B cell (primary cell): ENCODE measurements around the gene MEF2C. TPM values are rescaled to one million over a fixed set of nuclear protein-coding genes. Genes with fewer than 3 reads are reported as not detected.
A peak's percentile ranks its signal among the peaks of the same experiment; 100 is the strongest.
"Not testable (repeated sequence)": the region's sequence is repeated elsewhere in the genome, so short reads cannot be mapped to it uniquely, and the experiment has no call there.

ENCODE experiments used
- ATAC-seq: fragments of 200-7000 bp; cut with Tn5 transposase; one replicate; pipeline ENCODE4 v1.10.0; 2021; ENCODE audit warnings: low read depth, mild to moderate bottlenecking, moderate number of reproducible peaks, moderate library complexity
- CTCF ChIA-PET: fragments of 350-600 bp; sonication (Branson Sonifier 250); formaldehyde crosslinking; loops from one replicate; lab custom pipeline; 2021; ENCODE audit warnings: antibody characterized with exemption, inconsistent platforms; lab: Charles Lee
- POLR2A ChIA-PET: fragments of 350-600 bp; sonication (Branson Sonifier 250); formaldehyde crosslinking; loops from one replicate; lab custom pipeline; 2021; ENCODE audit warnings: antibody characterized with exemption; lab: Charles Lee
- DNase-seq: peaks from one replicate; pipeline ENCODE4 v3.0.0; 2013
- H2AFZ ChIP-seq: 2 replicates; pipeline ENCODE4 v1.6.1; 2012; ENCODE audit warnings: mild to moderate bottlenecking, low read depth, low read length; ENCODE audit not compliant: insufficient read depth, poor library complexity, severe bottlenecking
- H3K27ac ChIP-seq, 2 donors: 1 replicate in 1 of 2; 2 replicates in 1 of 2; pipeline ENCODE4 v1.5.1; 2012 to 2013; ENCODE audit warnings: low read length in 2 of 2, mild to moderate bottlenecking in 2 of 2, moderate library complexity in 1 of 2
- H3K27me3 ChIP-seq, 4 experiments: fragments of 200-600 bp in 1 of 4; sonication (generic) in 1 of 4; replicated peaks in 1 of 4; 1 replicate in 2 of 4; 2 replicates in 2 of 4; pipeline versions ENCODE4 v1.6.1 to v1.7.0; 2013 to 2016; ENCODE audit warnings: low read length in 3 of 4, mild to moderate bottlenecking in 2 of 4, mixed read lengths in 1 of 4, moderate library complexity in 1 of 4; ENCODE audit not compliant: insufficient read depth in 4 of 4, control insufficient read depth in 3 of 4; ENCODE audit errors: control extremely low read depth in 1 of 4
- H3K36me3 ChIP-seq, 2 experiments: replicated peaks in 1 of 2; 1 replicate in 1 of 2; 2 replicates in 1 of 2; pipeline versions ENCODE4 v1.6.1 to v1.7.1; 2013; ENCODE audit warnings: low read length in 1 of 2; ENCODE audit not compliant: insufficient read depth in 2 of 2, control insufficient read depth in 1 of 2; ENCODE audit errors: control extremely low read depth in 1 of 2, extremely low read depth in 1 of 2
- H3K4me1 ChIP-seq, 2 donors: fragments of 200-600 bp in 1 of 2; sonication (generic) in 1 of 2; 1 replicate in 1 of 2; 2 replicates in 1 of 2; pipeline versions ENCODE4 v1.5.1 to v1.6.1; 2013 to 2017; ENCODE audit warnings: low read length in 2 of 2; ENCODE audit not compliant: control insufficient read depth in 2 of 2, insufficient read depth in 2 of 2
- H3K4me2 ChIP-seq: replicated peaks from 2 replicates; pipeline ENCODE3; 2012; ENCODE audit warnings: mild to moderate bottlenecking, low read depth, low read length; ENCODE audit not compliant: poor library complexity, severe bottlenecking
- H3K4me3 ChIP-seq, 5 experiments: fragments of 200-600 bp in 1 of 5; sonication (generic) in 1 of 5; 1 replicate in 3 of 5; 2 replicates in 2 of 5; pipeline versions ENCODE4 v1.5.1 to v1.7.0; 2011 to 2016; ENCODE audit warnings: low read length in 4 of 5, mild to moderate bottlenecking in 4 of 5, low read depth in 2 of 5, control low read depth in 1 of 5, moderate library complexity in 1 of 5; ENCODE audit not compliant: insufficient read depth in 1 of 5; ENCODE audit errors: control extremely low read depth in 1 of 5, extremely low read depth in 1 of 5
- H3K79me2 ChIP-seq: fragments of 200-600 bp; sonication (generic); one replicate; pipeline ENCODE4 v1.6.0; 2016; ENCODE audit warnings: low read length; ENCODE audit not compliant: control insufficient read depth, insufficient read depth
- H3K9ac ChIP-seq: fragments of 200-600 bp; sonication (generic); 2 replicates; pipeline ENCODE4 v1.6.1; 2017; ENCODE audit warnings: mild to moderate bottlenecking, low read length, moderate library complexity
- H3K9me3 ChIP-seq, 3 donors: one replicate each; pipeline versions ENCODE4 v1.6.1 to v1.7.1; 2013; ENCODE audit warnings: low read length in 2 of 3; ENCODE audit not compliant: control insufficient read depth in 2 of 3, insufficient read depth in 1 of 3; ENCODE audit errors: control extremely low read depth in 1 of 3
- H4K20me1 ChIP-seq: 2 replicates; pipeline ENCODE4 v1.6.0; 2012; ENCODE audit warnings: mild to moderate bottlenecking, low read length; ENCODE audit not compliant: insufficient read depth, control insufficient read depth, poor library complexity, severe bottlenecking
- H3K27ac Mint-ChIP-seq: one replicate; pipeline ENCODE4 v1.8.0; 2021; ENCODE audit warnings: mixed read lengths
- H3K27me3 Mint-ChIP-seq: one replicate; pipeline ENCODE4 v1.8.0; 2021; ENCODE audit warnings: mixed read lengths
- H3K4me1 Mint-ChIP-seq: one replicate; pipeline ENCODE4 v1.8.0; 2021; ENCODE audit warnings: mixed read lengths
- H3K4me3 Mint-ChIP-seq: one replicate; pipeline ENCODE4 v1.8.0; 2021; ENCODE audit warnings: mixed read lengths
- H3K9me3 Mint-ChIP-seq: one replicate; pipeline ENCODE4 v1.8.0; 2022; ENCODE audit warnings: mixed read lengths; ENCODE audit not compliant: insufficient read depth
- CTCF ChIP-seq: fragments of 200-600 bp; IDR thresholded peaks from one replicate; pipeline ENCODE4 v1.8.0; 2022; ENCODE audit warnings: antibody characterized with exemption, mild to moderate bottlenecking
- EZH2 ChIP-seq: IDR thresholded peaks from 2 replicates; pipeline ENCODE4 v1.6.1; 2012; ENCODE audit warnings: borderline replicate concordance, low read depth, mild to moderate bottlenecking, moderate library complexity, low read length; ENCODE audit not compliant: insufficient read depth, poor library complexity, severe bottlenecking
- WGBS: methylation state at CpG from one replicate; pipeline ENCODE4 v1.1.5; 2013; ENCODE audit warnings: missing lambda C conversion rate; ENCODE audit not compliant: insufficient coverage; 5-methylcytosine and 5-hydroxymethylcytosine counted together
- intact Hi-C: fragments of 100-400 bp; cut with micrococcal nuclease; formaldehyde crosslinking; loops from one replicate; pipeline ENCODE4 v1.10.0; 2022
- polyA plus RNA-seq: library from polyadenylated mRNA; depleted of rRNA; stranded (reverse); fragments of >200 nt; gene quantifications from 2 replicates; pipeline ENCODE4 v1.2.3, GENCODE V29; 2012
- total RNA-seq, 2 donors: library from RNA; stranded (reverse); fragments of 120-200 nt in 1 of 2; gene quantifications; 1 replicate in 1 of 2; 2 replicates in 1 of 2; pipeline versions ENCODE4 v1.2.3 to v1.2.4, GENCODE V29; 2013 to 2022

Gene MEF2C
- total and polyA plus RNA-seq, 2 donors (not counting 1 experiment from before 2014, with no cell fraction given), result 97.4 to 354 TPM

DNA sequence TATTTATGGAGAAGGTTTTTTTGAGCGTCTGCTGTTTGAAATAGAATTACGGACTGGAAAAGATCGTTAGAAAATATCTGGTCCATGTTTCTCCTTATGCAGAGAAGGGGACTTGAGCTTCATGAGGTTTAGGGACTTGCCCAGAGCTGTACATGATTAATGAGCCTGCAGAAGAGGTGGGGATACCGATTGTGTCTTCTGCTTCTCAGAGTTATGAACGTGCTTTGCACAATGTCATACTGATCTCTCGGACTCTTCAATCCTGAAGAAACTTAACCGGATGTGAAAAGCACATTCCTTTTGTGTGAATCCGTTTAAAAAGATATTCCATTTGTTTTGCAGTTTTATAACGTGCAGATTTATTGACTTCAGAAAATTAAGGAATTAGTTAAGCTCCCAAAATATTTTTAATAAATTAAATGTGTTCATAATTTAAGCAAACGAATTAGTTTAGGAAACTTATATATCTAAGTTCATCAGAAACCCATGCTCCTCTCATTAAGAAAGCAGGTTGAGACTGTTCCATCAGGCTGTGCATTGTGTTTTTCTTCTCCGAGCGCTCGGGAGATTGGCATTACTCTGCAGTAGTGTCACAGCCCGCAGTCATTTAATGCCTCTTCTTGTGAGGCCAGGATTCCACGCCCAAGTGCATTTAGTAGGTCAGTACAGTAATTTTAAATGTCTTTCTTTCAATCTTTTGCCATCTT, 40.8 kb upstream of the MEF2C start:
- Mint-ChIP-seq H3K9me3 (no peaks in the 10 kb centered on the region), H3K4me3 (no peak overlapping the region), H3K27ac (no peak overlapping the region), H3K27me3 (no peaks in the 10 kb centered on the region), H3K4me1 (peaks cover 2% of the 10 kb centered on the region)
- Histone ChIP-seq H3K4me3 (no peak overlapping the region), H3K36me3 (peaks cover 4 to 16% of the 10 kb centered on the region in 2 experiments), H3K4me2 (no peak overlapping the region), H4K20me1 (no peaks in the 10 kb centered on the region), H3K4me1 (no peaks in the 10 kb centered on the region), H2AFZ (no peak overlapping the region), H3K9ac (no peak overlapping the region), H3K27me3 (no peaks in the 10 kb centered on the region), H3K27ac (no peak overlapping the region), H3K79me2 (no peaks in the 10 kb centered on the region), H3K9me3 (no peaks in the 10 kb centered on the region)
- TF ChIP-seq CTCF, result no peak
- no peak for TF ChIP-seq EZH2
- ChIA-PET POLR2A (no interaction called here), CTCF (no interaction called here)
- ATAC-seq (no peak), DNase-seq (no peak)
- intact Hi-C loops, result no loop called here
- 93% methylated on average over 8 of the region's 15 CpGs for WGBS

GRCh38 chr5:88912743-88913142, 29.8 kb upstream of the MEF2C start:
- H3K27me3 Mint-ChIP-seq, intact Hi-C loops: not testable (repeated sequence)

GRCh38 chr5:88911059-88911572, 28.1 kb upstream of the MEF2C start:
- H3K27me3 Mint-ChIP-seq, H3K36me3 ChIP-seq, POLR2A ChIA-PET, H3K4me3 Mint-ChIP-seq, H3K9me3 Mint-ChIP-seq, H3K4me2 ChIP-seq, DNase-seq, intact Hi-C loops, H3K9ac ChIP-seq, CTCF ChIA-PET, H3K27me3 ChIP-seq, H3K79me2 ChIP-seq, H3K4me1 ChIP-seq, H3K4me3 ChIP-seq, H3K9me3 ChIP-seq, H3K27ac ChIP-seq, H2AFZ ChIP-seq, H4K20me1 ChIP-seq, ATAC-seq, H3K27ac Mint-ChIP-seq, H3K4me1 Mint-ChIP-seq: not testable (repeated sequence)
- 100% methylated on average over 3 of the region's 9 CpGs for WGBS

More at GRCh38 chr5:88912743-88913142, 29.8 kb upstream of the MEF2C start:
- H3K27ac Mint-ChIP-seq, H3K4me3 Mint-ChIP-seq, H3K9me3 ChIP-seq, CTCF ChIA-PET, H3K27ac ChIP-seq, H3K4me1 Mint-ChIP-seq, H3K9me3 Mint-ChIP-seq, H3K9ac ChIP-seq, H3K4me1 ChIP-seq, H3K4me2 ChIP-seq, H3K27me3 ChIP-seq, H3K36me3 ChIP-seq, H2AFZ ChIP-seq, ATAC-seq, H4K20me1 ChIP-seq, H3K4me3 ChIP-seq, POLR2A ChIA-PET, H3K79me2 ChIP-seq: not testable (repeated sequence)
- DNase-seq, result peak; percentile 13
- no CpG with 5 or more reads among the region's 2 CpGs for WGBS
